Breast epithelium (tissue), 3 donors: ENCODE measurements around the gene VSTM2L.

ENCODE experiments used
- CTCF ChIP-seq, 3 donors: fragments of 450-650 bp; IDR thresholded peaks; one replicate each; pipeline ENCODE4 v1.5.1; 2016 to 2017; ENCODE audit warnings: antibody characterized with exemption in 3 of 3, mild to moderate bottlenecking in 3 of 3, moderate library complexity in 3 of 3
- POLR2A ChIP-seq: fragments of 450-650 bp; IDR thresholded peaks from one replicate; pipeline ENCODE4 v1.6.1; 2016; ENCODE audit warnings: antibody characterized with exemption, mild to moderate bottlenecking, moderate library complexity

GRCh38 chr20:37976887-37977286 is 74.0 kb downstream of the VSTM2L start:
- TF ChIP-seq CTCF (IDR thresholded peaks at IDR 0.05): no peak
- TF ChIP-seq POLR2A: no peak
